Lower leg skin (tissue), 3 donors: ENCODE results near the gene RUNX1.

Experiments
- POLR2A ChIP-seq, 2 donors: fragments of 450-650 bp; IDR thresholded peaks; one replicate each; pipeline ENCODE4 v1.6.1; 2016 to 2017; ENCODE audit warnings: antibody characterized with exemption in 2 of 2, mild to moderate bottlenecking in 1 of 2, moderate library complexity in 1 of 2
- TF ChIP-seq, protein P1 (sequence below), 3 donors: fragments of 450-650 bp; IDR thresholded peaks; one replicate each; pipeline ENCODE4 v1.5.1; 2016; ENCODE audit warnings: antibody characterized with exemption in 3 of 3, mild to moderate bottlenecking in 3 of 3, moderate library complexity in 2 of 3

- TF ChIP-seq, protein P1, sequence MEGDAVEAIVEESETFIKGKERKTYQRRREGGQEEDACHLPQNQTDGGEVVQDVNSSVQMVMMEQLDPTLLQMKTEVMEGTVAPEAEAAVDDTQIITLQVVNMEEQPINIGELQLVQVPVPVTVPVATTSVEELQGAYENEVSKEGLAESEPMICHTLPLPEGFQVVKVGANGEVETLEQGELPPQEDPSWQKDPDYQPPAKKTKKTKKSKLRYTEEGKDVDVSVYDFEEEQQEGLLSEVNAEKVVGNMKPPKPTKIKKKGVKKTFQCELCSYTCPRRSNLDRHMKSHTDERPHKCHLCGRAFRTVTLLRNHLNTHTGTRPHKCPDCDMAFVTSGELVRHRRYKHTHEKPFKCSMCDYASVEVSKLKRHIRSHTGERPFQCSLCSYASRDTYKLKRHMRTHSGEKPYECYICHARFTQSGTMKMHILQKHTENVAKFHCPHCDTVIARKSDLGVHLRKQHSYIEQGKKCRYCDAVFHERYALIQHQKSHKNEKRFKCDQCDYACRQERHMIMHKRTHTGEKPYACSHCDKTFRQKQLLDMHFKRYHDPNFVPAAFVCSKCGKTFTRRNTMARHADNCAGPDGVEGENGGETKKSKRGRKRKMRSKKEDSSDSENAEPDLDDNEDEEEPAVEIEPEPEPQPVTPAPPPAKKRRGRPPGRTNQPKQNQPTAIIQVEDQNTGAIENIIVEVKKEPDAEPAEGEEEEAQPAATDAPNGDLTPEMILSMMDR (IDR thresholded peaks at IDR 0.05) = no peak
- TF ChIP-seq POLR2A (IDR thresholded peaks at IDR 0.05) = no peak
Measured at GRCh38 chr21:35019631-35020032, 29.5 kb downstream of the RUNX1 start.
